GM21576 (cell line): ENCODE data around the gene USP48.
"Not testable (repeated sequence)": the region's sequence is repeated elsewhere in the genome, so short reads cannot be mapped to it uniquely, and the experiment has no call there.

Source experiments
- ATAC-seq: cut with Tn5 transposase; IDR thresholded peaks from one replicate; pipeline ENCODE4 v1.9.1; 2021; ENCODE audit warnings: mild to moderate bottlenecking, moderate library complexity; ENCODE audit not compliant: unreplicated experiment

The USP48 gene

DNA sequence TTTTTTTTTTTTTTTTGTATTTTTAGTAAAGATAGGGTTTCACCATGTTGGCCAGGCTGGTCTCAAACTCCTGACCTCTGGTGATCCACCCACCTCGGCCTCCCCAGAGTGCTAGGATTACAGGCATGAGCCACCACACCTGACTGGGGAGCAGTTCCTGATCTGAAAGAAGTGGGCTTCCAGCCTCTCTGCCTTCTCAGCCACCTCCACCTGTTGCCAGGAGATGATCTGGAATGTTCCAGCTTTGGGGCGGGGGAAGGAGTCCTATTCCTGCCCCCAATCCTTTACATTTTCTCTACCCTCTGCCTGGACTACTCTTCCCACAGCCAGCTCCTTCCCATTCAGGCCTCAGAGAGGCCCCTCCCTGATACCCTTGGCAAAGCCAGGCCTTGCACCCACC lies 141.9 kb downstream of the USP48 start:
- ATAC-seq = no peak

- ATAC-seq = no peak
Measured at GRCh38 chr1:21640653-21641052, 142.3 kb downstream of the USP48 start.

GRCh38 chr1:21639594-21640041 lies 143.3 kb downstream of the USP48 start:
- no peak for ATAC-seq

DNA sequence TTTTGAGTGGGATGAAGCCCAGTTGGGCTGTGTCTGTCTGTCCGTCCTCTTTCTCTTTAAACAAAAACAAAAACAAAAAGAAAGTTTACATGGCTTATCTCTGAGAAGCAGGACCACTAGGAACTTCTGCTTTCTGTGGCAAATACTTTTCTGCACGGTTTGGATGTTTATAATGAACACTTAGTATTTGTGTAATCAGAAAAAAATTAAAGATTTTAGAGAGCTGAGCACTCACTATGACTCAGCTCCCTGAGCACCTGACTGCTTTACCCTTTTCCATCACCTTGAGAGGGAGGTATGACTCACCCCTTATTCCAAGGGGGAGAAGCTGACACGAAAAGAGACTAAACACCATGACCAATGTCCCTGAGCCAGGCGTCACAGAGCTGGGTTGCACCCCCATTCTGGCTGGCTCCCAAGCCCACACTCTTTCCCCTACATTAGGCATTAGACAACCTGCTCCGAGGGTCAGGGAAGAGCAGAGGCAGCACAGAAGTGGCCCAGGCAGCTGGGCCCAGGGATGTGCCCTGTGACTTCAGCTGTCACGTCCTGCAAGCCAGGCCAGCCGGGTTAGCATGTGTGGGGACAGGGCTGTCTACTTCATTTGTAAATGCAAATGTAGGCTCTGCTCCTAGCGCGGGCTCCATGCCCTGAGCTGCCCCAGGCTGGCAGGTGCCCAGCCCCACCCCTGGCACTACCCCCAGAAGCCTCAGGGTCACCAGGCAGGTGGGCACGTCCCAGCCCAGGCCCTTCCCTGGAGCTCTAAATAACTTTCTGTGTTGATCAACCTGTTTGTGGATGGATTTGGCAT lies 144.2 kb downstream of the USP48 start:
- ATAC-seq = no peak

DNA sequence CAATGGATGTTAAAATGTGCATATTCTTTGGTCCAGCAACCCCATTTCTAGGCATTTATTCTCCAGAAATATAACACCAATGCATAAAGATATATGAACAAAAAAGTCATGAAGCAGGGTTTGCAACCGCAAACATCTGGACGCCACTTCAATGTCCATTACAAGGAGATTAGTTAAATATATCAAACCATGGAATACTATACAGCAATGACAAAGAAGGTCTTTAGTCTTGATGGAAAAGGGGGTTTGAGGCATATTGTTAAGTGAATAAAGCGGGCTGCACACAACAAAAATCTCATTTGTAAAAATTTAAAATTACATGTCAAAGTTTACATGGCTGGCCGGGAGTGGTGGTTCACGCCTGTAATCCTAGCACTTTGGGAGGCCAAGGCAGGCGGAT lies 145.4 kb downstream of the USP48 start:
- ATAC-seq = no peak

DNA sequence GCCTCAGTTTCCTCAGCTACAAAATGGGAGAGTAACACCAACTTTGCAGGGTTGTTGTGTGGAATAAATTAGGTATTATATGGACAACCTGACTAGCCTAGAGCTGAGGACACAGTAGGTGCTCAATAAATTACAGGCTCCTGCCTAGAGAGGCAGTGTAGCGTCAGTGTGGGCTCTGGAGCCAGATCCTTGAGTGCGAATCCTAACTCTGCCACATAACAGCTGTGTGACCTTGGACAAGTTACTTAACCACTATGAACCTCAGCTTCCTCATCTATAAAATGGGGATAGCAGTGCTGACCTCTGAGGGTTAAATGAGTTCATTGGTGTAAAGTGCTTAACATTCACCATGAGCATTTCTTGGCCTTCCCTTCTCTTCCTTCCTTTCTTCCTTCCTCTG lies 146.9 kb downstream of the USP48 start:
- ATAC-seq = no peak

GRCh38 chr1:21634806-21635535 lies 148.0 kb downstream of the USP48 start:
- no peak for ATAC-seq

DNA sequence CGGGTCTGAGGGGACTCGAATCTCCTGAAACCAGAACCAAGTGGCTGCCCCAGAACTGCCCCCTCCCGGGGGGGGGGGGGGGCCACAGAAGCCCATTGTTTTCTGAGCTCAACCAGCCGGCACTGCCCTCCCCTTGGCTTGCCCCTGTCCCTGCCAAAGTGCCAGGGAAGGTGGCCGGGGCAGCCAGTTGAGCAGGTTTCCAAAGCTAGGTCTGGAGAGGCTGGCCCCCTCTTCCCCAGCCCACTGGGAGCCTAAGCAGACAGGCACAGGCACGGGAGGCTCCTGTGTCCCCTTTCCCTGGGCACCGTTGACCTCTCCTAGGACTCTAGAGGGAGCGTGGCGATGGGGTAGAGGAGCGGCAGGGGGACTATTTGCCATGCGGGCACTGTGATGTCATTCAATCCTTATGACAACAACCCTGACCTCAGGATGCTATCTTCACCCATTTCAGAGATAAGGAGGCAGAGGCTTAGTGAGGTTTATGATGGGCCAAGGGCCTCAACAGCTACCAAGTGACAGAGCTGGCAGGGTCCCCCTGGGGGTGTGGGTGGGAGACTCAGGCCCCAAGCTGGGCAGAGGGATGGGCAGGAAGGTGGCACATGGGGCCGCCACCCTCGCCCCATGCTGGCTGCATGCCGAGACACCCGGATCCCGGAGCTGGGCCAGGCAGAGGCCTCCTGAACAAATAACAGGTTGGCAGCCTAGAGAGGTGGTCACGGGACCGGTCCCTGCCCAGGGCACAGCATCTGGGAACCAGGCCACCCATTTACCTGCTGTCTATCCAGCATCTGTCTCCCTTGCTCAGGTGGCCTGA lies 148.8 kb downstream of the USP48 start:
- no peak for ATAC-seq

DNA sequence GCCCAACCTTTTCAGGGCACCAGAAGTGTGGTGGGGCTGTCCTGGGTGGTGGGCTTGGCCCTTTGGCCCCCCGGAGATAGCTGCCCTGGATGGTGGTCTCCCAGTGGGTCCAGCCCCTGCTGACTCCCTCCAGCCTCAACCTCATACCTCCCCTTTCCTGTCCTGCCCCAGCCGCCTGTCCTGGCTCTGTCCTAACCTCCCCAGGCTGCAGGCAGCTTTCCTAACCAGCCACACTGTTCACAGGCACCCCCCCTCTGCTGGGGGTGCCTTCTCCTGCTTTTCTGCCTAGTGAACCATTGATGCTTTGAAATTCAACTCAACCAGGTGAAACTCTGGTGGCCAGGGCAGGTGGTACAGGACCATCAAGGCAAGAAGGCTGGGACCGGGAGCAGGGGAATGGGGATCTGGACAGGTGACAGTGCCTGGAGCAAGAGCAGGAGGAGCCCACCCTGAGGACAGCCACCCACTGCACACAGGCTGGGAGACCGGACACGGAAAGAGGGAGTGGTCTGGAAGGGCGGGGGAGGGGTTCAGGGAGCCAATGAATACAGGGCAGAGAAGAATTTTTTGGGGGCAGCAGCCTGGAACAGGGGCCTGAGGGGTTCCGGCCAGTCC lies 149.7 kb downstream of the USP48 start:
- ATAC-seq = no peak

DNA sequence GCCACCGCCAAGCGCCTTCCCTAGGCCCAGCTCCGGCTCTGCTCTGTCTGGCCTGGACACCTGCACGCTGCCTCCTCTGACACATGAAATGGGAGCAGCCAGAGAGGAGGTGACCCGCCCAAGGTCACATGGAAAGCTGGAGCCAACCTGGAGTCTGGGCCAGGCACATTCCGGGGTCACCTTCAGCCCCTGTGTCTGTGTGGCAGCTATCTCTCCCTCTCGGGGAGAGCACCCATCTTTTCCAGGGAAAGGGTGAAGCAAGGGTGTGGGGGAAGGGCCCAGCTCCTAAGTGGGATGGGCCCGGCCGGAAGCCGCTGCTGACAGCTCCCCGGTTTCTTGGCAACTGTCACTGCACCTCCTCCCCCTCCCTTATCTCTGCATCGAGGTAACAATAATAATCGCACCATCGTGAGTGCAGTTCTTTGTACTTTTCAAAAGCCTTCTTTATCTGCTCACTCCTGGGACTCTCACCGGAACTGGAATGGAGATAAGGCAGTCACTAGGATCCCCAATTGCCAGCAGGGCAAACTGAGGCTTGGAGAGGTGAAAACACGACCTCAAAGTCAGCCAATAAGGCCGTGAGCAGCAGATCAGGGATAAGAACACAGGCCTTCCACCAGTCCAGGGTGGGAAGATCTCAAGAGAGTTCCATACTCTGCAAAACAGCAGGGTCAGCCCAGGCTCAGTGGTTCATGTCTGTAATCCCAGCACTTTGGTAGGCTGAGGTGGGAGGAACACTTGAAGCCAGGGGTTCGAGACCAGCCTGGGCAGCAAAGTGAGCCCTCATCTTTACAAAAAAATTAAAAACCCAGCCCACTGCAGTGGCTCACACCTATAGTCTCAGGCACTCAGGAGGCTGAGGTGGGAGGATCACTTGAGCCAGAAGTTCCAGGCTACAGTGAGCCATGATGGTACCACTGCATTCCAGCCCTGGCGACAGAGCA lies 150.7 kb downstream of the USP48 start:
- no peak for ATAC-seq

- not testable (repeated sequence) for ATAC-seq
Measured at GRCh38 chr1:21631590-21631943, 151.4 kb downstream of the USP48 start.

- no peak for ATAC-seq
Measured at GRCh38 chr1:21630571-21631343, 152.2 kb downstream of the USP48 start.

DNA sequence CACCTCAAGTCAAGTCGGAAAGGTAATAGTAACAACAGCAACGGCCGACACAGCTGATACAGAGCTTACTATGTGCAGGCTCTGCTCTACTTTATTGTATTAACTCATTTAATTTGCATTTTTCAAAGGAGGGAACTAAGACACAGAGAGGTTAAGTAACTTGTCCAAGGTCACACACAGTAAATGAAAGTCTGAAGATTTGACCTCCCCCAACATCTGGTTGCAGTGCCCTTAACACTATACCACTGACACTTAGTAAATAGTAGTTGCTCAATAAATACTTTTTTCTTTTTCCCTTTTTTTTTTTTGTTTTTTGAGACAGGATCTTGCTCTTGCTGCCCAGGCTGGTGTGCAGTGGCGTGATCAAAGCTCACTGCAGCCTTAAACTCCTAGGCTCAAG lies 153.0 kb downstream of the USP48 start:
- no peak for ATAC-seq

DNA sequence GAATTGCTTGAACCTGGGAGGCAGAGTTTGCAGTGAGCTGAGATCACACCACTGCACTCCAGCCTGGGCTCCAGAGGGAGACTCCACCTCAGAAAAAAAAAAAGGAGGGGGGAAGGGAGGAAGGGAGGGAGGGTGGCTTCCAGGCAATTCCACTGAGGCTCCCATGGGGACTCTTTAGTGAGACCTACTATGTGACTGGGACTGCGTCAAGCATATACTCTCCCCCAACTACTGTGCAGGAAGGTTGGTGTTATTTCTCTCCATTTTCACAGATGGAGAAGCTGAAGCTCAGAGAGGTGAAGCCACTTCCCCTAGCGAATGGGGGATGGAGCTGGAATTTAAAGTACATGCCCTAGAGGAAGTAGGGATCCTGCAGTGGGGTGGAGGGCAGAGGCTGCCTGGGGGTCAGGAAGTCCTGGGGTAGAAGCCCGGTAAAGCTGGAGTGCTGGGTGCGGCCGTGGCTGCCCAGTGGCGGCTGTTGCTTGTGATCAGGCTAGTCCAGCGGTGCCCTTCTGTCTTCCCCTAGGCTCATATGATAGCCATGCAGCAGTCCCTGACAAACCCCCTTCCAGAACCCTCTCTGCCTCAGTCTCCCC lies 154.1 kb downstream of the USP48 start:
- ATAC-seq = no peak
